GM21786 (cell line): ENCODE results near the gene MTHFD2.
"Not testable (repeated sequence)": the region's sequence is repeated elsewhere in the genome, so short reads cannot be mapped to it uniquely, and the experiment has no call there.

Experiments
- ATAC-seq: cut with Tn5 transposase; IDR thresholded peaks from one replicate; pipeline ENCODE4 v1.9.1; 2021; ENCODE audit not compliant: unreplicated experiment

The MTHFD2 gene

GRCh38 chr2:74227646-74228045 lies 29.2 kb downstream of the MTHFD2 start:
- ATAC-seq, result no peak

GRCh38 chr2:74228772-74229171 lies 30.4 kb downstream of the MTHFD2 start:
- no peak for ATAC-seq

GRCh38 chr2:74229865-74230264 lies 31.4 kb downstream of the MTHFD2 start:
- not testable (repeated sequence) for ATAC-seq

GRCh38 chr2:74232426-74232825 lies 34.0 kb downstream of the MTHFD2 start:
- no peak for ATAC-seq

- no peak for ATAC-seq
Measured at GRCh38 chr2:74233648-74234047, 35.2 kb downstream of the MTHFD2 start.

- no peak for ATAC-seq
Measured at GRCh38 chr2:74235041-74235440, 36.6 kb downstream of the MTHFD2 start.

- no peak for ATAC-seq
Measured at GRCh38 chr2:74238879-74239278, 40.5 kb downstream of the MTHFD2 start.

- no peak for ATAC-seq
Measured at GRCh38 chr2:74239346-74239745, 40.9 kb downstream of the MTHFD2 start.

GRCh38 chr2:74242354-74243071 lies 44.1 kb downstream of the MTHFD2 start:
- no peak for ATAC-seq

GRCh38 chr2:74244286-74244685 lies 45.9 kb downstream of the MTHFD2 start:
- no peak for ATAC-seq

GRCh38 chr2:74246496-74247195 lies 48.2 kb downstream of the MTHFD2 start:
- no peak for ATAC-seq

GRCh38 chr2:74249406-74250122 lies 51.1 kb downstream of the MTHFD2 start:
- ATAC-seq, result no peak

GRCh38 chr2:74250189-74250631 lies 51.8 kb downstream of the MTHFD2 start:
- no peak for ATAC-seq

GRCh38 chr2:74252036-74252435 lies 53.6 kb downstream of the MTHFD2 start:
- no peak for ATAC-seq

GRCh38 chr2:74252862-74253261 lies 54.4 kb downstream of the MTHFD2 start:
- no peak for ATAC-seq

GRCh38 chr2:74253306-74253970 lies 55.0 kb downstream of the MTHFD2 start:
- no peak for ATAC-seq

GRCh38 chr2:74253971-74254310 lies 55.5 kb downstream of the MTHFD2 start:
- no peak for ATAC-seq

GRCh38 chr2:74255660-74256213 lies 57.3 kb downstream of the MTHFD2 start:
- ATAC-seq, result no peak

- ATAC-seq, result no peak
Measured at GRCh38 chr2:74259191-74259590, 60.8 kb downstream of the MTHFD2 start.

GRCh38 chr2:74259733-74260132 lies 61.3 kb downstream of the MTHFD2 start:
- no peak for ATAC-seq

- ATAC-seq, result no peak
Measured at GRCh38 chr2:74260495-74260894, 62.1 kb downstream of the MTHFD2 start.
